ENCODE data around the gene PARP12. TPM values are rescaled to one million over a fixed set of nuclear protein-coding genes. Genes with fewer than 3 reads are reported as not detected.
A peak's percentile ranks its signal among the peaks of the same experiment; 100 is the strongest.

The PARP12 gene, protein sequence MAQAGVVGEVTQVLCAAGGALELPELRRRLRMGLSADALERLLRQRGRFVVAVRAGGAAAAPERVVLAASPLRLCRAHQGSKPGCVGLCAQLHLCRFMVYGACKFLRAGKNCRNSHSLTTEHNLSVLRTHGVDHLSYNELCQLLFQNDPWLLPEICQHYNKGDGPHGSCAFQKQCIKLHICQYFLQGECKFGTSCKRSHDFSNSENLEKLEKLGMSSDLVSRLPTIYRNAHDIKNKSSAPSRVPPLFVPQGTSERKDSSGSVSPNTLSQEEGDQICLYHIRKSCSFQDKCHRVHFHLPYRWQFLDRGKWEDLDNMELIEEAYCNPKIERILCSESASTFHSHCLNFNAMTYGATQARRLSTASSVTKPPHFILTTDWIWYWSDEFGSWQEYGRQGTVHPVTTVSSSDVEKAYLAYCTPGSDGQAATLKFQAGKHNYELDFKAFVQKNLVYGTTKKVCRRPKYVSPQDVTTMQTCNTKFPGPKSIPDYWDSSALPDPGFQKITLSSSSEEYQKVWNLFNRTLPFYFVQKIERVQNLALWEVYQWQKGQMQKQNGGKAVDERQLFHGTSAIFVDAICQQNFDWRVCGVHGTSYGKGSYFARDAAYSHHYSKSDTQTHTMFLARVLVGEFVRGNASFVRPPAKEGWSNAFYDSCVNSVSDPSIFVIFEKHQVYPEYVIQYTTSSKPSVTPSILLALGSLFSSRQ
- 15.5 and 16.2 TPM in 2 replicates for total RNA-seq (2016; rRNA removed; fragmentation: Illumina TruSeq; extraction: Trizol)
- total RNA-seq (2016; cell fraction: cytosol; rRNA removed; fragmentation: Illumina TruSeq; extraction: Trizol; ENCODE audit: low read depth): 5.1 and 6.0 TPM in 2 replicates
- total RNA-seq (2016; cell fraction: insoluble cytoplasmic fraction; rRNA removed; fragmentation: Illumina TruSeq; extraction: Trizol): 14.9 and 16.1 TPM in 2 replicates
- total RNA-seq (2016; cell fraction: membrane; rRNA removed; fragmentation: Illumina TruSeq; extraction: Trizol): 7.8 TPM in 2 replicates
- 20.8 and 22.4 TPM in 2 replicates for total RNA-seq (2016; cell fraction: nucleus; rRNA removed; fragmentation: Illumina TruSeq; extraction: Trizol)
- 35.2 and 37.1 TPM in 2 replicates for polyA plus RNA-seq (2011; rRNA removed)
- polyA plus RNA-seq (2011; cell fraction: cytosol; rRNA removed): 22.5 and 24.9 TPM in 2 replicates
- polyA plus RNA-seq (2011; cell fraction: nucleus; rRNA removed): 82.0 and 93.9 TPM in 2 replicates
- polyA plus RNA-seq (2012): 18.0 and 20.0 TPM in 2 replicates
- polyA plus RNA-seq (2016; cell fraction: cytosol; fragmentation: Illumina TruSeq; extraction: Trizol; ENCODE audit: low read depth): 1.4 and 1.5 TPM in 2 replicates
- 13.9 and 16.3 TPM in 2 replicates for polyA plus RNA-seq (2016; cell fraction: insoluble cytoplasmic fraction; fragmentation: Illumina TruSeq; extraction: Trizol; ENCODE audit: low read depth)
- 4.4 and 4.5 TPM in 2 replicates for polyA plus RNA-seq (2016; cell fraction: membrane; fragmentation: Illumina TruSeq; extraction: Trizol; ENCODE audit: low read depth)
- 31.0 and 39.2 TPM in 2 replicates for polyA plus RNA-seq (2016; cell fraction: nucleus; fragmentation: Illumina TruSeq; extraction: Trizol; ENCODE audit: insufficient read depth, low read depth)
- polyA minus RNA-seq (2011; rRNA and poly(A)+ RNA removed; ENCODE audit: low replicate concordance): 52.9 and 70.5 TPM in 2 replicates
- 23.5 and 23.8 TPM in 2 replicates for polyA minus RNA-seq (2011; cell fraction: cytosol; rRNA and poly(A)+ RNA removed)
- polyA minus RNA-seq (2011; cell fraction: nucleus; rRNA and poly(A)+ RNA removed): 46.7 and 57.6 TPM in 2 replicates
- Bru-seq, nascent RNA: percentile 69 among the genes with signal in this experiment
- percentile 70 among the genes with signal in this experiment for BruChase-seq, experiment 1, labeled RNA remaining after a 6-hour chase
- BruChase-seq, experiment 2, labeled RNA remaining after a 2-hour chase: percentile 72 among the genes with signal in this experiment
- long read RNA-seq, experiment 1, transcript PARP12-201 (12 exons, 3,796 nt): major isoform, 6 of 12 reads
- long read RNA-seq, experiment 1, partial matches to known transcripts: 5 of 12 reads
- long read RNA-seq, experiment 1, other reads (novel, unspliced or antisense): 1 of 12 reads
- long read RNA-seq, experiment 2, partial matches to known transcripts: 0 of 19 reads
- long read RNA-seq, experiment 2, other reads (novel, unspliced or antisense): 15 of 19 reads

DNA sequence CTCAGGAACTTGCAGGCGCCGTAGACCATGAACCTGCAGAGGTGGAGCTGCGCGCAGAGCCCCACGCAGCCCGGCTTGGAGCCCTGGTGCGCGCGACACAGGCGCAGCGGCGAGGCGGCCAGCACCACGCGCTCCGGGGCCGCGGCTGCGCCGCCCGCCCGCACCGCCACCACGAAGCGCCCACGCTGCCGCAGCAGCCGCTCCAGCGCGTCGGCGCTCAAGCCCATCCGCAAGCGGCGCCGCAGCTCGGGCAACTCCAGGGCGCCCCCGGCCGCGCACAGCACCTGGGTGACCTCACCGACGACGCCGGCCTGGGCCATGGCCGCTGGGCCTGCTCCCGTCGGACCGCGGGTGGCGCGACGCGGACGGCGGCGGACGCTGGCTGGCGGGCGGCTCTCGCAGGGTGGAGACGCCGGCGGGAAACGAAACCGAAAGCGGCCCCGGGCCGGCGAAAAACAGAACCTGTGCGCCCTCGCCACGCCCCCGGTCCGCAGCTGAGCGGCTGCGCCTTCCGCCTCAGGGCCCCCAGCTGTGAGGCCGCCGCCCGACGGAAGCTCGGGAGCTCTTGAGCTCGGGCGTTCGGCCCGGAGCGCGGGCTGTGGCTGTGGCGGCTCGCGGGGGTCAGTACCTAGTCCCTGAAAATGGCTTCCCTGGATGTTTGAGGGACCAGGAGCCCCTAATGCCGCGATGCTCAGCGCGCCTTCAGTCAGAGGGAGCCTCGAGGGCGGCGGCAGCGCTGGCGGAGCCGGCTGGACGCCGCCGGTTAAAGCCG, at the start of gene PARP12:
TSS of gene PARP12 (minus strand) at position 424 of the 772 bp plus-strand sequence. CDS start at position 320, 104 bp downstream.
- peak within 1 kb of the TSS; percentile 87 for H2AFZ ChIP-seq (ENCODE audit: low read length)
- 32% methylated on average over 13 of the region's 106 CpGs for WGBS (ENCODE audit: low lambda C conversion rate)
- peak; percentile 59 for DNase-seq (ENCODE audit: low spot score)
- no peak for FAIRE-seq
- H3K27me3 ChIP-seq (ENCODE audit: control insufficient read depth in 1 of 2, insufficient read depth in 2 of 2, low read length in 2 of 2): no peaks in the 10 kb centered on the region
- ChIA-PET CTCF (ENCODE audit: low intra/inter-chr PET ratio, low total read pairs) (no interaction called here), POLR2A (interaction anchor here (1.1 to 1.4 kb wide), 3 partner anchors 13 to 18 kb away, joined by 3 to 8 read pairs (median 4); no protein-coding TSS in a partner anchor)
- peak within 1 kb of the TSS; percentile 51 to 73 (median 58); a peak in 5 of 6 replicates for H3K4me3 ChIP-seq (replicated peaks in 1 of 3; ENCODE audit: insufficient read depth in 1 of 3, low read depth in 2 of 3, low read length in 3 of 3)
- ATAC-seq: peak; percentile 89
- in situ Hi-C loops (cut with HindIII; ENCODE audit: extremely low pct_ligation_motif_present, low pct_unique_long_range_greater_than_20kb) (no loop called here), intact Hi-C loops (cut with micrococcal nuclease; ENCODE audit: unreplicated experiment) (no loop called here)
- peaks cover 20% of the 10 kb centered on the region for H3K79me2 ChIP-seq (ENCODE audit: insufficient read depth, low read length)
- BruUV-seq (replicated peaks): no TSS peak
- peaks cover 0 to under 1% of the 10 kb centered on the region in 2 experiments; a peak in 1 of 5 replicates for H3K36me3 ChIP-seq (replicated peaks in 1 of 2; ENCODE audit: control insufficient read depth in 1 of 2, insufficient read depth in 2 of 2, low read length in 2 of 2)
- peaks cover 61% of the 10 kb centered on the region for H3K4me1 ChIP-seq (ENCODE audit: insufficient read depth, low read length)
- H3K9me3 ChIP-seq (ENCODE audit: low read length): peaks cover 15% of the 10 kb centered on the region
- H4K20me1 ChIP-seq (ENCODE audit: insufficient read depth, low read length): no peaks in the 10 kb centered on the region
- H3K9ac ChIP-seq (ENCODE audit: insufficient read depth, low read depth, low read length): peak within 1 kb of the TSS; percentile 69
- H3K4me2 ChIP-seq (ENCODE audit: low read depth, low read length): peak within 1 kb of the TSS; percentile 76
- H3K27ac ChIP-seq (ENCODE audit: extremely low read length, insufficient read depth, low read length): peak within 1 kb of the TSS; percentile 69
- TF ChIP-seq ZNF230 (CRISPR knock-in tag; IDR thresholded peaks at IDR 0.05) (0 out of 2 replicates have a peak, but pooled peaks have one; percentile 49), ZNF333 (CRISPR knock-in tag; IDR thresholded peaks at IDR 0.05; ENCODE audit: borderline replicate concordance) (no peak), ZFX (CRISPR knock-in tag; IDR thresholded peaks at IDR 0.05; ENCODE audit: low read depth) (peak; percentile 87), ZSCAN31 (CRISPR knock-in tag; IDR thresholded peaks at IDR 0.05; ENCODE audit: low read depth) (no peak), POLR2A (IDR thresholded peaks at IDR 0.05; ENCODE audit: insufficient read depth in 1 of 2, low read depth in 2 of 2, low read length in 2 of 2) (peak in 1 of 2 experiments; percentile 34; a peak in 2 of 4 replicates), PPARG (CRISPR knock-in tag; conservative IDR thresholded peaks at IDR 0.05) (peak; percentile 37; the same call in 1 of the 2 replicates), SOX13 (IDR thresholded peaks at IDR 0.05) (no peak), SOX13 (CRISPR knock-in tag; conservative IDR thresholded peaks at IDR 0.05 in 1 of 2, IDR thresholded peaks at IDR 0.05 in 1 of 2) (peak in 1 of 2 experiments; percentile 32; a peak in 1 of 4 replicates), ZNF496 (CRISPR knock-in tag; IDR thresholded peaks at IDR 0.05; ENCODE audit: insufficient replicate concordance) (no peak)
- TF ChIP-seq, protein P1, sequence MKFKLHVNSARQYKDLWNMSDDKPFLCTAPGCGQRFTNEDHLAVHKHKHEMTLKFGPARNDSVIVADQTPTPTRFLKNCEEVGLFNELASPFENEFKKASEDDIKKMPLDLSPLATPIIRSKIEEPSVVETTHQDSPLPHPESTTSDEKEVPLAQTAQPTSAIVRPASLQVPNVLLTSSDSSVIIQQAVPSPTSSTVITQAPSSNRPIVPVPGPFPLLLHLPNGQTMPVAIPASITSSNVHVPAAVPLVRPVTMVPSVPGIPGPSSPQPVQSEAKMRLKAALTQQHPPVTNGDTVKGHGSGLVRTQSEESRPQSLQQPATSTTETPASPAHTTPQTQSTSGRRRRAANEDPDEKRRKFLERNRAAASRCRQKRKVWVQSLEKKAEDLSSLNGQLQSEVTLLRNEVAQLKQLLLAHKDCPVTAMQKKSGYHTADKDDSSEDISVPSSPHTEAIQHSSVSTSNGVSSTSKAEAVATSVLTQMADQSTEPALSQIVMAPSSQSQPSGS (CRISPR knock-in tag; IDR thresholded peaks at IDR 0.05): no peak
- TF ChIP-seq, protein P2, sequence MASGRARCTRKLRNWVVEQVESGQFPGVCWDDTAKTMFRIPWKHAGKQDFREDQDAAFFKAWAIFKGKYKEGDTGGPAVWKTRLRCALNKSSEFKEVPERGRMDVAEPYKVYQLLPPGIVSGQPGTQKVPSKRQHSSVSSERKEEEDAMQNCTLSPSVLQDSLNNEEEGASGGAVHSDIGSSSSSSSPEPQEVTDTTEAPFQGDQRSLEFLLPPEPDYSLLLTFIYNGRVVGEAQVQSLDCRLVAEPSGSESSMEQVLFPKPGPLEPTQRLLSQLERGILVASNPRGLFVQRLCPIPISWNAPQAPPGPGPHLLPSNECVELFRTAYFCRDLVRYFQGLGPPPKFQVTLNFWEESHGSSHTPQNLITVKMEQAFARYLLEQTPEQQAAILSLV (CRISPR knock-in tag; IDR thresholded peaks at IDR 0.05; ENCODE audit: borderline replicate concordance): 0 out of 2 replicates have a peak, but pooled peaks have one; percentile 56
